CD14-positive monocyte (primary cell): ENCODE measurements around the gene SLC39A3. TPM values are rescaled to one million over a fixed set of nuclear protein-coding genes. Genes with fewer than 3 reads are reported as not detected.
A peak's percentile ranks its signal among the peaks of the same experiment; 100 is the strongest.

Experiments used
- DNase-seq, 3 donors: peaks; one replicate each; pipeline ENCODE4 v3.0.0-alpha.2; 2011 to 2022
- H2AFZ ChIP-seq: 2 replicates; pipeline ENCODE4 v1.6.0; 2012; ENCODE audit warnings: mild to moderate bottlenecking, low read depth, low read length, inconsistent platforms; ENCODE audit not compliant: insufficient read depth, poor library complexity, severe bottlenecking
- H3K27ac ChIP-seq, 2 donors: 1 replicate in 1 of 2; 2 replicates in 1 of 2; pipeline ENCODE4 v1.5.1; 2012 to 2013; ENCODE audit warnings: low read length in 2 of 2, control low read depth in 1 of 2, inconsistent platforms in 1 of 2, low read depth in 1 of 2, mild to moderate bottlenecking in 1 of 2
- H3K27me3 ChIP-seq, 2 donors: one replicate each; pipeline versions ENCODE4 v1.6.0 to v1.6.1; 2011 to 2013; ENCODE audit warnings: low read length in 2 of 2; ENCODE audit not compliant: control insufficient read depth in 2 of 2, insufficient read depth in 2 of 2
- H3K36me3 ChIP-seq, 2 donors: replicated peaks in 1 of 2; 1 replicate in 1 of 2; 2 replicates in 1 of 2; pipeline versions ENCODE4 v1.5.1 to v1.6.1; 2012 to 2013; ENCODE audit warnings: low read length in 2 of 2, control low read depth in 1 of 2, inconsistent platforms in 1 of 2, mild to moderate bottlenecking in 1 of 2; ENCODE audit not compliant: insufficient read depth in 2 of 2, control insufficient read depth in 1 of 2
- H3K4me1 ChIP-seq, 2 donors: 1 replicate in 1 of 2; 2 replicates in 1 of 2; pipeline versions ENCODE4 v1.5.1 to v1.6.1; 2012 to 2013; ENCODE audit warnings: low read length in 2 of 2, control low read depth in 1 of 2, inconsistent platforms in 1 of 2, mild to moderate bottlenecking in 1 of 2, moderate library complexity in 1 of 2; ENCODE audit not compliant: insufficient read depth in 2 of 2, control insufficient read depth in 1 of 2
- H3K4me2 ChIP-seq: replicated peaks from 2 replicates; pipeline ENCODE3; 2012; ENCODE audit warnings: low read length, moderate library complexity, mild to moderate bottlenecking; ENCODE audit not compliant: poor library complexity, severe bottlenecking; ENCODE audit errors: extremely low read depth
- H3K4me3 ChIP-seq, 3 experiments: fragments of 200-600 bp in 1 of 3; sonication (generic) in 1 of 3; replicated peaks in 1 of 3; 1 replicate in 2 of 3; 2 replicates in 1 of 3; pipeline ENCODE4 v1.5.1; 2011 to 2013; ENCODE audit warnings: low read length in 3 of 3, mild to moderate bottlenecking in 3 of 3, control low read depth in 2 of 3, low read depth in 2 of 3, inconsistent platforms in 1 of 3, moderate library complexity in 1 of 3
- H3K79me2 ChIP-seq: 2 replicates; pipeline ENCODE4 v1.6.0; 2012; ENCODE audit warnings: mild to moderate bottlenecking, control low read depth, inconsistent platforms, low read length, moderate library complexity; ENCODE audit not compliant: insufficient read depth
- H3K9ac ChIP-seq: 2 replicates; pipeline ENCODE4 v1.6.0; 2017; ENCODE audit warnings: low read length, mild to moderate bottlenecking; ENCODE audit not compliant: insufficient read depth, poor library complexity, severe bottlenecking
- H3K9me3 ChIP-seq, 2 donors: replicated peaks in 1 of 2; 1 replicate in 1 of 2; 2 replicates in 1 of 2; pipeline versions ENCODE4 v1.5.1 to v1.6.1; 2012 to 2013; ENCODE audit warnings: low read length in 2 of 2, control low read depth in 1 of 2; ENCODE audit not compliant: control insufficient read depth in 1 of 2, insufficient read depth in 1 of 2
- H4K20me1 ChIP-seq: 2 replicates; pipeline ENCODE4 v1.6.0; 2012; ENCODE audit warnings: mild to moderate bottlenecking, low read length, control low read depth, moderate library complexity; ENCODE audit not compliant: insufficient read depth
- H3K27ac Mint-ChIP-seq, 7 donors: one replicate each; pipeline ENCODE4 v1.8.0; 2020; ENCODE audit warnings: mild to moderate bottlenecking in 7 of 7, mixed read lengths in 7 of 7, moderate library complexity in 6 of 7, inconsistent platforms in 2 of 7
- H3K27me3 Mint-ChIP-seq, 3 donors: one replicate each; pipeline ENCODE4 v1.8.0; 2021 to 2022; ENCODE audit warnings: low read depth in 3 of 3, mild to moderate bottlenecking in 3 of 3, mixed read lengths in 3 of 3, moderate library complexity in 3 of 3, inconsistent platforms in 1 of 3
- H3K36me3 Mint-ChIP-seq, 2 donors: one replicate each; pipeline ENCODE4 v1.8.0; 2020; ENCODE audit warnings: mixed read lengths in 2 of 2, inconsistent platforms in 1 of 2, mild to moderate bottlenecking in 1 of 2
- H3K4me1 Mint-ChIP-seq: one replicate; pipeline ENCODE4 v1.8.0; 2020; ENCODE audit warnings: mild to moderate bottlenecking, mixed read lengths
- H3K4me3 Mint-ChIP-seq, 2 donors: one replicate each; pipeline ENCODE4 v1.8.0; 2020; ENCODE audit warnings: mild to moderate bottlenecking in 2 of 2, mixed read lengths in 2 of 2, moderate library complexity in 1 of 2
- H3K9me3 Mint-ChIP-seq, 7 donors: one replicate each; pipeline ENCODE4 v1.8.0; 2020 to 2022; ENCODE audit warnings: mixed read lengths in 7 of 7, mild to moderate bottlenecking in 6 of 7, moderate library complexity in 6 of 7, inconsistent platforms in 2 of 7
- CTCF ChIP-seq: fragments of 200-600 bp; IDR thresholded peaks from one replicate; pipeline ENCODE4 v1.8.0; 2022; ENCODE audit warnings: antibody characterized with exemption, mild to moderate bottlenecking
- WGBS: methylation state at CpG from one replicate; pipeline ENCODE4 v1.1.5; 2013; ENCODE audit warnings: missing lambda C conversion rate; ENCODE audit not compliant: insufficient coverage; 5-methylcytosine and 5-hydroxymethylcytosine counted together
- intact Hi-C, 2 donors: fragments of 100-400 bp; cut with micrococcal nuclease; formaldehyde crosslinking; loops; one replicate each; pipeline versions ENCODE4 v1.15.0 to v1.15.1; 2023
- polyA plus RNA-seq, 3 donors: library from polyadenylated mRNA; depleted of rRNA in 1 of 3; unstranded in 2 of 3; stranded (reverse) in 1 of 3; fragments of 300-500 nt in 2 of 3; fragments of >200 nt in 1 of 3; fragmentation: Illumina TruSeq in 2 of 3; gene quantifications; 1 replicate in 2 of 3; 2 replicates in 1 of 3; pipeline ENCODE4 v1.2.3, GENCODE V29; 2012 to 2021

The SLC39A3 gene
- polyA plus RNA-seq, 3 donors = 14.2 to 39.5 (median 37.0) TPM

GRCh38 chr19:2787115-2787514 lies 47.3 kb upstream of the SLC39A3 start:
- H3K4me3 ChIP-seq = no peak overlapping the region
- H3K9me3 ChIP-seq = no peaks in the 10 kb centered on the region
- Mint-ChIP-seq H3K27ac (peak overlapping the region in 1 of 7 donors; percentile 63), H3K36me3 (peaks cover 4 to 20% of the 10 kb centered on the region in 2 donors), H3K9me3 (no peaks in the 10 kb centered on the region), H3K27me3 (no peaks in the 10 kb centered on the region), H3K4me3 (no peak overlapping the region), H3K4me1 (peaks cover 26% of the 10 kb centered on the region)
- 100% methylated on average over 6 of the region's 8 CpGs for WGBS
- no peak overlapping the region for H3K9ac ChIP-seq
- peaks cover under 1% of the 10 kb centered on the region for H4K20me1 ChIP-seq
- intact Hi-C loops = no loop called here
- no peak for TF ChIP-seq CTCF
- peaks cover 30 to 37% of the 10 kb centered on the region in 2 donors for H3K4me1 ChIP-seq
- H3K36me3 ChIP-seq = peaks cover 9 to 16% of the 10 kb centered on the region in 2 donors
- no peaks in the 10 kb centered on the region for H3K27me3 ChIP-seq
- H3K4me2 ChIP-seq = no peak overlapping the region
- H3K27ac ChIP-seq = no peak overlapping the region
- H2AFZ ChIP-seq = no peak overlapping the region
- DNase-seq = no peak
- H3K79me2 ChIP-seq = peaks cover 49% of the 10 kb centered on the region

DNA sequence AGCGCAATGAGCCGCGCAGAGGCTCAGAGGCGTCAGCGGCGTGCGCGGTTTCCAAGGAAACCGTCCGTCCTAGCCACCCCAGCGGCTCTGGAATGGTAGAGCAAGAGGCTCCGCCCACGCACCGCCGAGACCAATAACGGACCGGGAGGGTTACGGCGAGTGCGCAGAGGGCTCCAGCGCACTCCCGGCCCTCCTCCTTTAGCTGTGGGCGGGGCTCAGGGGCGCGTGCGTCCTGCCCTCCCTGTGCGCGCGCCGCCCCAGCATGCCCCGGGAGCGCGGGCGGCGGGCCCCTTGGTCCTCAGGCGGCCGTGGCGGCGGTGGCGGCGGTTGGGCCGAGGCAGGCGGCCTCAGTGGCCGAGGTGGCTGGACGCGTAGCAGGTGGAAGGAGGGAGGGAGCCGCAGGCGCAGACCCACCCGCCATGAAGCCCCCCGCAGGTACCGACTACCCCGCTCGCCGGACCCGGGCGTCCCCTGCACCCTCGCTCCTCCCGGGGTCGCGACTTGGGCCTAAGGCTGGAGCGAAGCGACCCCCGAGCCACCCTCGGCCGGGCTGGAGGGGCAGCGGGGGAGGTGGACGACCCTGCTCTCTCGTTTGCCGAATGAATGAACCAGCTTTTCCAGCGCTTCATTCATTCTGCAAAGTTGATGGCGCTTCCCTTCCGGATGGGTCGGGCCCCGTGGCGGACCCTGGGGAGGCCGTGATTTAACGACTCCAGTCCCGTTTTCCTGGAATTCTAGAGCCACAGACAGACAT lies 45.6 kb upstream of the SLC39A3 start, which contains the start of gene THOP1:
TSS of gene THOP1 (plus strand) at position 260 of the 754 bp plus-strand sequence. CDS start at position 420, 160 bp downstream.
- no peaks in the 10 kb centered on the region for H3K27me3 Mint-ChIP-seq
- under 1% methylated on average over 68 of the region's 78 CpGs for WGBS
- intact Hi-C loops = no loop called here

More for the DNA sequence above, 45.6 kb upstream of the SLC39A3 start, which contains the start of gene THOP1:
- Histone ChIP-seq H3K27ac (peak within 1 kb of the TSS; percentile 49 to 70), H3K9ac (peak within 1 kb of the TSS; percentile 76), H3K4me2 (peak within 1 kb of the TSS; percentile 97), H3K27me3 (no peaks in the 10 kb centered on the region), H3K36me3 (peaks cover 4% of the 10 kb centered on the region in 2 donors), H4K20me1 (peaks cover 11% of the 10 kb centered on the region), H2AFZ (peak within 1 kb of the TSS; percentile 96), H3K9me3 (no peaks in the 10 kb centered on the region), H3K4me1 (peaks cover 36 to 50% of the 10 kb centered on the region in 2 donors), H3K79me2 (peaks cover 66% of the 10 kb centered on the region), H3K4me3 (peak within 1 kb of the TSS; percentile 63 to 91 (median 81))
- H3K36me3 Mint-ChIP-seq = peaks cover 4 to 9% of the 10 kb centered on the region in 2 donors
- peaks cover 42% of the 10 kb centered on the region for H3K4me1 Mint-ChIP-seq
- H3K9me3 Mint-ChIP-seq = no peaks in the 10 kb centered on the region
- TF ChIP-seq CTCF = no peak
- peak within 1 kb of the TSS; percentile 81 to 91 for H3K4me3 Mint-ChIP-seq
- peak; percentile 99 to 100 (median 99) for DNase-seq
- peak within 1 kb of the TSS; percentile 42 to 89 (median 78) for H3K27ac Mint-ChIP-seq
